Spleen (tissue), 7 donors: ENCODE data around the gene PRKCD.

ENCODE experiments used
- POLR2A ChIP-seq, 3 donors: fragments of 450-650 bp; IDR thresholded peaks; one replicate each; pipeline ENCODE4 v1.5.1; 2017; ENCODE audit warnings: antibody characterized with exemption in 3 of 3, mild to moderate bottlenecking in 1 of 3
- POLR2AphosphoS5 ChIP-seq, 3 donors: sonication (generic); formaldehyde crosslinking; IDR thresholded peaks; one replicate each; pipeline ENCODE4 v1.5.1; 2017; ENCODE audit warnings: antibody characterized with exemption in 3 of 3
- TF ChIP-seq, protein P1 (sequence below), 11 experiments: fragments of 200-600 bp in 7 of 11; fragments of 450-650 bp in 4 of 11; sonication (generic) in 4 of 11; IDR thresholded peaks in 8 of 11; conservative IDR thresholded peaks in 3 of 11; 1 replicate in 7 of 11; 2 replicates in 4 of 11; pipeline versions ENCODE4 v1.4.0 to v1.8.0; 2016 to 2021; ENCODE audit warnings: antibody characterized with exemption in 11 of 11, inconsistent platforms in 4 of 11, mild to moderate bottlenecking in 1 of 11
- donor health status: DM: no; HTN: no; CAD: no; lungs with moderate emphysema.
- donor health status: DM: no; HTN: no; CAD: no.
- donor health status: DM: no; HTN: no; CAD: no.

DNA sequence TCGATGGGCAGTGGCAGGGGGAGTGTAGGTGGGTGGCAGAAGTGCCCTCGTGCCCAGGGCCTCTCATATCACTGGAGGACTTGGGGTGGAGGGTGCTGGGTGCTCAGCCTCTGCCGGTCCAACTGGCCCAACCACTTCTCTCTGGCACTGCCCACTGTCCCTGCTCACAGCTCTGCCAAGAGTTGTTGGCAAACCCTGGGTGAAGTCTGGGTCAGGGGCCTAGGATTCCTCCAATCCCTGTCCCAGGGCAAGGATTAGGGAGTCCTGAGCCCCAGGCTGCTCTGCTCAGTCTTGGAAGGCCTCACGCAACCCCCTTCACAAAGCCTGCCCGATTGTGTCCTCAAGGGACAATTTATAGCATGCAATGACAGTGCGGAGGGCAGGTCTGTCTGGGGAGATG, 5.2 kb upstream of the PRKCD start:
- TF ChIP-seq, protein P1, sequence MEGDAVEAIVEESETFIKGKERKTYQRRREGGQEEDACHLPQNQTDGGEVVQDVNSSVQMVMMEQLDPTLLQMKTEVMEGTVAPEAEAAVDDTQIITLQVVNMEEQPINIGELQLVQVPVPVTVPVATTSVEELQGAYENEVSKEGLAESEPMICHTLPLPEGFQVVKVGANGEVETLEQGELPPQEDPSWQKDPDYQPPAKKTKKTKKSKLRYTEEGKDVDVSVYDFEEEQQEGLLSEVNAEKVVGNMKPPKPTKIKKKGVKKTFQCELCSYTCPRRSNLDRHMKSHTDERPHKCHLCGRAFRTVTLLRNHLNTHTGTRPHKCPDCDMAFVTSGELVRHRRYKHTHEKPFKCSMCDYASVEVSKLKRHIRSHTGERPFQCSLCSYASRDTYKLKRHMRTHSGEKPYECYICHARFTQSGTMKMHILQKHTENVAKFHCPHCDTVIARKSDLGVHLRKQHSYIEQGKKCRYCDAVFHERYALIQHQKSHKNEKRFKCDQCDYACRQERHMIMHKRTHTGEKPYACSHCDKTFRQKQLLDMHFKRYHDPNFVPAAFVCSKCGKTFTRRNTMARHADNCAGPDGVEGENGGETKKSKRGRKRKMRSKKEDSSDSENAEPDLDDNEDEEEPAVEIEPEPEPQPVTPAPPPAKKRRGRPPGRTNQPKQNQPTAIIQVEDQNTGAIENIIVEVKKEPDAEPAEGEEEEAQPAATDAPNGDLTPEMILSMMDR (IDR thresholded peaks at IDR 0.05 in 8 of 11, conservative IDR thresholded peaks at IDR 0.05 in 3 of 11) = no peak
- TF ChIP-seq POLR2A (IDR thresholded peaks at IDR 0.05) = no peak
- TF ChIP-seq POLR2AphosphoS5 (IDR thresholded peaks at IDR 0.05) = no peak
